ENCODE measurements around the gene MERTK.

GRCh38 chr2:111985514-111985913, 87.1 kb downstream of the MERTK start:
- TF ChIP-seq EP300 (IDR thresholded peaks at IDR 0.05) (no peak), POLR2AphosphoS5 (IDR thresholded peaks at IDR 0.05) (no peak)

All from gastroesophageal sphincter (tissue), 2 donors.